Cardiac septum (tissue), 1 donor: ENCODE data around the gene PKD1L1. TPM values are rescaled to one million over a fixed set of nuclear protein-coding genes. Genes with fewer than 3 reads are reported as not detected.
"Not testable (repeated sequence)": the region's sequence is repeated elsewhere in the genome, so short reads cannot be mapped to it uniquely, and the experiment has no call there.

ENCODE experiments used
- DNase-seq: peaks from one replicate; pipeline ENCODE4 v3.0.0-alpha.2; 2020; ENCODE audit warnings: low spot score
- intact Hi-C: fragments of 100-400 bp; cut with DNase I; formaldehyde crosslinking; loops from one replicate; pipeline ENCODE4 v1.14.0; 2022
- total RNA-seq: library from RNA; stranded (reverse); fragmentation: NEBNext Ultra II Directional; extraction: Animal tissue kit (Norgen Biotek cat#: 25700); gene quantifications from one replicate; pipeline ENCODE4 v1.2.1, GENCODE V29; 2021
- donor health status: DM: no; HTN: no; CAD: no.

PKD1L1 gene
- total RNA-seq, 1 donor from 2014 or later, result 2.5 TPM

DNA sequence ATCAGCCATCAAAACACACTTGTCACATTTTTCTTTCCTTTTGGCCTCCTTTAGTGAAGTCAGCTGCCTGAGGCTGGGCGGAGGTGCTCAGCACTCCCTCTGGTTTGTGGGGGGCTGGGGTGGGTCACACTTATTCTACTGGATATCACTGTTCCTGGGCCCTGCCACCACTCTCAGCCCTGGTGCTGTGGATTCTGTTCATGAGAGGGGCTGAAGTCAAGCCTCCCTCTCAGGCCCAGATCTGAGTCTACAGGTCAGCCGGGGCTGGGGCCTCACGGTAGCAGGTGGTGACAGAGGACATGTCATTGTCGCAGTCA, 185.6 kb downstream of the PKD1L1 start:
- intact Hi-C loops, result no loop called here
- no peak for DNase-seq

GRCh38 chr7:47762207-47762606, 186.1 kb downstream of the PKD1L1 start:
- DNase-seq, result no peak
- intact Hi-C loops, result no loop called here

DNA sequence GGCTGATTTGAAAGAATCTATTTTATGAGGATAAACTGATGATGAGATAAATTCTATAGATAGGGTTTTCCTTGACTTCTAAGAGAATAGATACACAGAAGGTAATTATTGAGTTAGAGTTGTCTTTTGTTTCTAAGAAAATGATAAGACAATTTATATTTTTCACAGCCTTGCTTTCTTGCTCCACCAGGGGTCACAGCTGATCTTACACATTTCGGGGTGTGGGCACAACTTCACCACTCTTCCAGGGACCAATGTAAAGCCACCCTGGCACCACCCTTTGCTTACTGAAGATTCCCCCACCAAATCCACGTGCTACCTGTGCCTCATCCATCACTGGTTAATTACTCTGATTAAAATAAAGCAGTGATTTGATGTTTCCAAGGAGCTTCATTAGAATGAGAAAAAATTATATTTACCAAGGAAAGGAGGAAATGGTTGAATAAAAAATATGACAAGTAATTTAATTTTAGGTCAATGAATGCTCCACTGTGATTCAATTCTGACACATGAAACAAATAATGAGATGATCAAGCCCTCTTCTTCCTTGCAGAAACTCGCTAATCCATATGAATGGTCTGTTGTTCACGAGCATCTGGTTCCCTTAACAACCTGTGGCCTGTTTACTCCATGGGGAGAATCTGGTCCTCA, 189.1 kb downstream of the PKD1L1 start:
- DNase-seq, result no peak
- intact Hi-C loops, result no loop called here

- no peak for DNase-seq
Observed at GRCh38 chr7:47758546-47758945, 189.7 kb downstream of the PKD1L1 start.

DNA sequence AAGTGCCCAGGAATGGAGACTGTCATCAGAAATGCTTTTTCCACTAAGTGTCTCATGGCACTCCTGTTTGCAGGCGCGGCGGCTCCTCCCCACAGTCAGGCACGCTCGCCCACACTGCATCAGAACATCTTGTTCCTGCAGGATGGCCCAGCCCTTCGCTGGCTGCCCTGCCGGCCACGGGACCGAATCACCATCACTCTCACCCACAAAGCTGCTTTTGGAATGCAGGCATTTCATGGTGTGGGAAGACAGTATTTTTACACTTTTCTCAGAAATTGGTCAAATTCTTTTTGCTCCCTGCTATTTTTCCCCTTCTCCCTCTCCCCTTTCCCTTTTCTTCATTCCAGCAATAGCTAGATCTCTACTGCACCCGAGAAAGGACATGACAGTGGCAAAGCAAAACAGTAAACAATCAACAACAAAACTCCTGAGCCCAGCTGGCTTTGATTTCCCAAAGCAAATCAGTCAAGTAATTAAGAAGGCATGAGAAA, 190.3 kb downstream of the PKD1L1 start:
- intact Hi-C loops, result no loop called here
- DNase-seq, result no peak

More at GRCh38 chr7:47758546-47758945, 189.7 kb downstream of the PKD1L1 start:
- intact Hi-C loops, result no loop called here

DNA sequence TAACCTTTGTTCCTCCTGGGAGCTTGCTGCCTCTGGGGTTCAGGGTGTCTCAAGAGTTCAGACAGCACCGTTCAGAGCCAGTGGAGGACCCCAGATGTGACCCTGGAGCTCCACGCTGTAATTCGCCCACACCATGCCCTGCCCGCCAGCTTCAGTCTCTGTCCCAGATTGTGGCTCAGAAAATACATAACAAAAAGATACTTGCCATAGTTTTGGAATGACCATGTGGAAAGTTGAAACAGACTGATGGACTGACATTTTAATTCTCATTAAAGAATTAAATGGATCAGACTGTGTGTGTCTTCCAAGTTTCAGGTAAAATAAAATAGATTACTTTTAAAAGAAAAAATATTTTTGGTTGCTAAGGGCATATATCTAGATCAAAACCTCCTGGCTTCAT, 191.6 kb downstream of the PKD1L1 start:
- intact Hi-C loops, result no loop called here
- DNase-seq, result no peak

- DNase-seq, result no peak
- intact Hi-C loops, result no loop called here
Observed at GRCh38 chr7:47755248-47755647, 193.0 kb downstream of the PKD1L1 start.

GRCh38 chr7:47751724-47752123, 196.5 kb downstream of the PKD1L1 start:
- intact Hi-C loops, result not testable (repeated sequence)

DNA sequence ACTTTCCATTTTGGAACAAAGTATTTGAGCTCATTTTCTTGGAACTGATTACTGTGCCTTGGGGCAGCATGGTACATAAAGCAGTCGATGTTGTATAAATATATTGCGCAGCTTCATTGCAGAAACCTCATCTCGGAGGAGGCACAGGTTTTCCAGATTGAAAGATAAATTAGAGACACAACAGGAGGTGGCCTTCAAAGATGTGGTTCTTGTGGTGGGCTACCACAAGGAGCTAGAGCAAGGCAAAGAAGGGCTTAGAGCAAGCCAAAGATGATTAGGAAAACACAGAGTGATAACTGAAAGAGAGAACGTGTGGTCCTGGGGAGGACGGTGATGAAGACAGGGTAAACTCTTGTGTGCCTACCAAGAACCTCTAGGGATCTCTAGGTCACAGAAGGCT, 197.2 kb downstream of the PKD1L1 start:
- DNase-seq, result no peak
- intact Hi-C loops, result no loop called here

More at GRCh38 chr7:47751724-47752123, 196.5 kb downstream of the PKD1L1 start:
- not testable (repeated sequence) for DNase-seq

GRCh38 chr7:47748041-47748440, 200.2 kb downstream of the PKD1L1 start:
- no peak for DNase-seq
- intact Hi-C loops, result no loop called here

- intact Hi-C loops, result no loop called here
- DNase-seq, result no peak
Observed at GRCh38 chr7:47747160-47747559, 201.1 kb downstream of the PKD1L1 start.

DNA sequence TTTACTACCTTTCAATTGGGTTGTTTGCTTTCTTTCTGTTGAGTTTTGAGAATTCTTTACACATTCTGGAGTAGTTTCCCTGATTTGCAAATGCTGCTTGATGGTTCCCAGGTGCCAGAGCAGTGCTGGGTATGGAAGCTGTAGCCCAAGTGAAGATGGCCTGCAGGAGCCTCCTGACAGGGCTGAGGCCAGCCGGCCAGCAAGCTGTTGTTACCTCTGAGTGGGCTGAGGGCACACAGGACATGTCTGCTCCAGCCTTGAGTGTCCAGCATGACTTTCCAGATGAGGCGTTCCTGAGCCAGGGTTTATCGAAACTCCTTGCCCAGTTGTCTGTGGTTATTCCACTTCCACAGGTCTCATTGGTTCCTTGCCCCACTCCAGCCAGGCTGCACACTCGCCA, 201.8 kb downstream of the PKD1L1 start:
- intact Hi-C loops, result no loop called here
- no peak for DNase-seq

DNA sequence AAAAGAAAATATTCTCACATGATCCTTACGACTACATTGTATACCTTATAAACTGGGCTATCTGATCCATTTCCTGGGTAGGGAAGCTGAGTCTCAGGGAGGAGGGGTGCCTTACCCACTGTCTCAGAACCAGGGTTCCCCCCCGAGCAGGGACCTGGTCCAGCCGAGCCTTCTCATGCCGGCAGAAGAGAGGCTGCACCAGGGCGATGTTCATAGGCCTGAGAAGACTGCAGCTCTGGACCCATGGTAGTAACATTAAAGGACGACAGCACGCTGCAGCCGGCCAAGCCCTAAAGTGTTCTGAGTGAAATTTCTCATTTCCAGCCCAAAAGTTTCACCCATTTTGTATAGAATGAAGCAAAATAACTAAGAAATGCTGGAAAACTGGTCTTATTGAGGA, 203.4 kb downstream of the PKD1L1 start:
- intact Hi-C loops, result no loop called here
- no peak for DNase-seq

DNA sequence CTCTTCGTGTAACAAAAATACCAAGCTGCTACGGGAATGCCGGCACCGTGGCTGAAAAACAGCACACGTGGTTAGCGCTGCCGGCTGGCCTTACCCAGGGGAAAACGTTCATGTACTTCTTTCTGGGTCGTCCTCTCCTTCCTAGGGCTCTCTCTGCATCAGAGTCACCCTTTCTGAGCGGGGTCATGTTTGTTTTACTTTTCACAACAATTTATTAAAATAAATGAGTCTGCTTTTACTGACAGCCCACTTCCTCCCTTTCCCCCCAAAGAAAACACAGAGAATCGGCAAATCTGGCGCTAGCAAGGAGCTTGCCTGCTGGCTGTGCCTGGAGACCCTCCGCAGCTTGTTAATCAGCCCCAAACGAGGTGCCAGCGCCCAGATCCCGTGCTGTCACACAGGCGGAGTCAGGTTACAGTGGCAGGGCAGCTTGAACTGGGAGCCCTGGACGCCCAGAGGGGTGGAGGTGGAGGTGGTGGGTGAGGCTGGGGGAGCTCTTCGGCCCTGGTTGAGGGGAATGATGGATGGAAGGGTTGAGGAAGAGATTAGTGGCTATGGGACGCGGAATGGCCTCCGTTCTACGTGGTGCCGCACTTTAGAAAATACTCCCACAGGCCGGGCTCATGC, 204.2 kb downstream of the PKD1L1 start:
- no peak for DNase-seq

DNA sequence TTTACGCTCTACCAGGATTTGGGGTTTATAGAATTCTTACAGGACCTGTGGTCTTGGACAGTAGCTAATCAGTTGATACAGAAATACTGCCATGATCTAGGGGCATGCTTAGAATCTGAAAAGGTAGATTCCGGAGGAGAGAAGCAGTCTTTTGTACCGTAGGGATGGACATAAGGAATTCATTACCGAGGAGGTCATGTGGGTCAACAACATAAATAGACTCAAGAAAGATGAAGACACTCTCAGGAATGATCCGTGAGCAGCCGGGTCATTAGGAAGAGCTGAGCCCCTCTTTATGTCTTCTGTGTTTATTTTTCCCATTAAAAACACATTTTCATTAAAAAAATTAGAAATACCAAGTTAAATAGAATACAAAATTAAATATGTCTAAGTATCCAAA, 206.3 kb downstream of the PKD1L1 start:
- no peak for DNase-seq
- intact Hi-C loops, result no loop called here

More for the DNA sequence above, 204.2 kb downstream of the PKD1L1 start:
- intact Hi-C loops, result no loop called here

- intact Hi-C loops, result no loop called here
- no peak for DNase-seq
Observed at GRCh38 chr7:47739891-47740290, 208.4 kb downstream of the PKD1L1 start.

DNA sequence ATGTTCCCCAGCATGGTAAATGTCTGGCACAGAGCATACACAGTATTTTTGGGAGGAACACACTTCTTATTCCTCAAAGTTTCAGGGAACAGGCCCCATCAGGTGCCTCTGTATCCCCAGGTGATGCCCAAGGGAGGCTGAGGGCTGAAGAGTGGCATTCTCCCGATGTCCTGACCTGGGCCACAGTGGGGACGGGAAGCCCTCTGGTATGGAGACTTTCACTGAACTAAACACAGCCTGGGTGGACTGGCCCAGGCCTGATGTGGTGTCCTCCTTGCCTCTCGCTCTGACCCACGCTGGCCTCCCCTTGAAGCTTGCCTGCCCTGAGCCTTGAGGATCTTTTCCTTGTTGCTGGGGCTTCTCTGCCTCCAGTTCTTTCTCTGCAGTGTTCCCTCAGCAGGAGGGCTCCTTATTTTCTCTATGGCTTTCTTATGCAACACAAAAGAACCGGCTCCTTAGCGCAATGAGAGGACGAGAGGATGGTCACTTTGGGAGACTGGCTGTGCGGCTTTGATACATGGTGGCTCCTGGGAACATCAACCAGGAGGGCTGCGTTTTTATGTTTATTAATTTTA, 208.9 kb downstream of the PKD1L1 start:
- no peak for DNase-seq
- intact Hi-C loops, result no loop called here

DNA sequence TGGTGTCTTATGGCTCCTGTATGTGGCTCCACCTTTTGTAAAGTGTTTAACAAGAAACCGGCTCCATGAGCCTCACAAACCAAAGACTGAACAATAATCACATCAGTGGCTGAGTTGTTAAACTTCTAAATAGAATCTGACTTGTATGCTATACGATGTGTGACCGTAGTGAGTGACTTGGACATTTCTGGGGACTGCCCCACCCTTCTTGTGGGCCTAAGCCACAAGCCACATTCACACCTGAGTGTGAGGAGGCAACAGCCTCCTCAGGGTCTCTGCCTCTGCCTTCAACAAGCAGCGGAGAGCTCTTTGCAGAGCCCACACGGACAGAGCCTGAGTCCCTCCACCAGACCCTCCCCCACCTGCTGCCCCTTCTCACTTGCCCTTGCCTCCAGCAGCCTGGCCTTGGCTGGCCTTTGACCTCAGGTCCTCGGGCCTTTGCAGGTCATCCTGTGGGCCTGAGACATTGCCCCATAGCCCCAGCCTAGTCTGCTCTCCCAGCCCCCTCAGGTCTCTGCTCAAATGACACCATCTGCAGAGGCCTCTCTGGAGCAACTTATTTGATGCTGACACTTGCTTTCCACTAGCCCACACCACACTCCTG, 209.6 kb downstream of the PKD1L1 start:
- no peak for DNase-seq
- intact Hi-C loops, result no loop called here

- no peak for DNase-seq
- intact Hi-C loops, result no loop called here
Observed at GRCh38 chr7:47737601-47738000, 210.7 kb downstream of the PKD1L1 start.

DNA sequence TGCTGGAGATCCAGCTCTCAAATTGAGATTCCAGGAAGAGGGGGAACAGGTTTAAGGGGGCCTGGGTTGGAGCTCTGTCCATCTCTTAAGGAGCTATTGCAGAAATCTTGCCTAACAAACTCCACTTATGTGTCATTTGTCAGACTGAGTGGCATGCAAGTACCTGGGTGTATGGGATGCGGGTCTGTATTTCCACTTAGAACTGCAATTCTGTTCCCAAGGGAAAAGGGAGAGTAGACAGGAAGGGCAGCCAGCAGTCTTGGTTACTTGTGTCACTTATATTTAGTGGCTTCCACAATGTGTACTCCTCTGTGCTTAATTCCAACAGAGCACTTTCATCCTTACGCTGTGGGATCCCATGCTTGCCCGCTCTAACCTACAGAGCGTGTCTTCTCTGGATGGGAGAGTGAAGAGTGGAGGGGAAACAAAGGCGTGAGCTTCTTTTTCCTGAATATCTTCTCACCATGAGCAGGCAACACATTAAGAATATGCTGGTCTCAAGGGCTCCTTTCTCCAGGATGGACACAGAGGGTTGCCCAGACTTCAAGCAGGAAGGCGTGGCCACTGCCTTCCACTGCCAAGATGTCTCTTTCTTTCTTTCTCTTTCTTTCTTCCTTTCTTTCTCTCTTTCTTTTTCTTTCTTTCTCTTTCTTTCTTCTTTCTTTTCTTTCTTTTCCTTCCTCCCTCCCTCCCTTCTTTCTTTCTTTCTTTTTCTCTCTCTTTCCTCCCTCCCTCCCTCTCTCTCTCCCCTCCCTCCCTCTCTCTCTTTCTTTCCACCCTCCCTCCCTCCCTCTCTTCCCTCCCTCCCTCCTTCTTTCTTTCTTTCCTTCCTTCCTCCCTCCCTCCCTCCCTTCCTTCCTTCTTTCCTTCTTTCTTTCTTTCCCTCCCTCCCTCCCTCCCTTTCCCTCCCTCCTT, 212.6 kb downstream of the PKD1L1 start:
- intact Hi-C loops, result no loop called here
- no peak for DNase-seq
